Measurements from ENCODE around the gene HOXD1.

DNA sequence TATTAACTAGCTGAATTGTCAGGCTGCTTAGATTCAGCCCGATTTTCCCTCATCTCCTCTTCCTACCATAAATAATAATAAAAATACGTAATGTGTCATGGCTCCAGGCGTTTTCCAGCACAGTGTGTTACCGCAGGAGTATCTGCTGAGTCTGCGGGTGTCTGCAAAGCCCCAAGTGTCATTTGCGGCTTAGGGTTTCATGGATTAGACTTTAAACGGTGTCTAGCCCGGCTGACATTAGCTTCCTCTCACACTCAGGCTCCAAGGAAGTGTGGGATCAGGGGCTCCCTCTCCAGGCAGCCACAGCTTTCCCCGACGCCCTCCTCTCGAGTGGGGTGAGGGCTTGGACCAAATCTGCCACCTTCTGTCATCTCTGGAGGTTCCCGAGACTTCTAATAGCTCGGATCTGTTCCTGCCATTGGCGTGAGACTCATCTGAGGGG is 14.1 kb upstream of the HOXD1 start:
- TF ChIP-seq, protein P1, sequence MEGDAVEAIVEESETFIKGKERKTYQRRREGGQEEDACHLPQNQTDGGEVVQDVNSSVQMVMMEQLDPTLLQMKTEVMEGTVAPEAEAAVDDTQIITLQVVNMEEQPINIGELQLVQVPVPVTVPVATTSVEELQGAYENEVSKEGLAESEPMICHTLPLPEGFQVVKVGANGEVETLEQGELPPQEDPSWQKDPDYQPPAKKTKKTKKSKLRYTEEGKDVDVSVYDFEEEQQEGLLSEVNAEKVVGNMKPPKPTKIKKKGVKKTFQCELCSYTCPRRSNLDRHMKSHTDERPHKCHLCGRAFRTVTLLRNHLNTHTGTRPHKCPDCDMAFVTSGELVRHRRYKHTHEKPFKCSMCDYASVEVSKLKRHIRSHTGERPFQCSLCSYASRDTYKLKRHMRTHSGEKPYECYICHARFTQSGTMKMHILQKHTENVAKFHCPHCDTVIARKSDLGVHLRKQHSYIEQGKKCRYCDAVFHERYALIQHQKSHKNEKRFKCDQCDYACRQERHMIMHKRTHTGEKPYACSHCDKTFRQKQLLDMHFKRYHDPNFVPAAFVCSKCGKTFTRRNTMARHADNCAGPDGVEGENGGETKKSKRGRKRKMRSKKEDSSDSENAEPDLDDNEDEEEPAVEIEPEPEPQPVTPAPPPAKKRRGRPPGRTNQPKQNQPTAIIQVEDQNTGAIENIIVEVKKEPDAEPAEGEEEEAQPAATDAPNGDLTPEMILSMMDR (conservative IDR thresholded peaks at IDR 0.05) = no peak
- TF ChIP-seq EZH2 (IDR thresholded peaks at IDR 0.05; ENCODE audit: low read depth) = no peak
